SIG-M5 (cell line): ENCODE data around the gene CDK11B.
"Not testable (repeated sequence)": the region's sequence is repeated elsewhere in the genome, so short reads cannot be mapped to it uniquely, and the experiment has no call there.

ENCODE experiments used
- DNase-seq: peaks from one replicate; lab custom pipeline; 2025; lab: John Stamatoyannopoulos, UW

CDK11B gene

GRCh38 chr1:1662392-1662791, 3.6 kb upstream of the CDK11B start:
- not testable (repeated sequence) for DNase-seq

- DNase-seq, result not testable (repeated sequence)
Observed at GRCh38 chr1:1648265-1648664, 10.5 kb downstream of the CDK11B start.

DNA sequence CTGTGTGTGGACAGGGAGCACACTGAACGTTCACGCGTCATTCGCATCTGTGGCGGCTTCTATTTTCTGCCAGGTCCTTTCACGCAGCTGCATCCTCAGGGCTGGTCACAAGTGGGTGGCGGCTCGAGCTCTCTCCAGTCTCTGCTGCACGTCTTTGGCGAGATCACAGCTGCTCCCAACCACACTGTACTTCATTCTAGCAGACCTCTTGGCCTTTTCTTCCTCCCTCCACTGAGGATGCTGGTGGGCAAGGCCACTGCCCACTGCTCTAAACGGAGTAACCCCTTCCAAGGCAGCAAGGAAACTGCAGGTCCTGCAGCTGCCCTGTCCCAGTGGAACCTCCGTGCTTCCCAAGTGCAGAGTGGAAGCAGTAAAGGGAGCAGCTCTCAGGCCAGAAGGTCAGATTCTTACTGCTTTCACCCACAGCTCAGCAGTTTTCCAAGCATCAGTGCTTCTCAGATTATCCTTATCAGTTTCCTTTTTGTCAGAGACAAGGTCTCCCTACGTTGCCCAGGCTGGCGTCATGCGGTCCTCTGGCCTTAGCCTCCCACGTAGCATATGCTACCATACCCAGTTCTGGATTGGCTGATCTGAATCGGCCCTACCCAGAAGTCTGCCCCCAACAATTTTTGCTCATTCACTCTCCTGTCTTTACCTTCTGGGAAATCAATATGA, 11.1 kb downstream of the CDK11B start:
- DNase-seq, result not testable (repeated sequence)

DNA sequence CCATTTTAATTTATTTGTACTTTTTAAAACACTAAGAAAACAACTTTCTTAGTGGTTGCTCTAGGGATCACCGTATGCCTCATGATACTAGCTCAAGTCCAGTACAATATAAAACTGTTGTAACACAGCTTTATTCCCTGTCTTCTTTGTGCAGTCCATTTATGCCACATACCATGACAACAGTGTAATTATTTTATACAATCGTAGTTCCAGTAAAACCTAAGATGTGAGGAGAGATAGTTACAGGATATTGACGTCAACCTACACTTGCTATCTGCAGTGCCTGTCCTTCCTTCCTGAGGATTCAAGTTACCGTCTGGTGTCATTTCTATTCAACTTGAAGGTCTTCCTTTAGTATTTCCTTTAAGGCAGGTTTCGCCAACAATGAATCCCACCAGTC, 12.5 kb downstream of the CDK11B start:
- DNase-seq, result not testable (repeated sequence)

- DNase-seq, result not testable (repeated sequence)
Observed at GRCh38 chr1:1640711-1641461, 17.9 kb downstream of the CDK11B start.

DNA sequence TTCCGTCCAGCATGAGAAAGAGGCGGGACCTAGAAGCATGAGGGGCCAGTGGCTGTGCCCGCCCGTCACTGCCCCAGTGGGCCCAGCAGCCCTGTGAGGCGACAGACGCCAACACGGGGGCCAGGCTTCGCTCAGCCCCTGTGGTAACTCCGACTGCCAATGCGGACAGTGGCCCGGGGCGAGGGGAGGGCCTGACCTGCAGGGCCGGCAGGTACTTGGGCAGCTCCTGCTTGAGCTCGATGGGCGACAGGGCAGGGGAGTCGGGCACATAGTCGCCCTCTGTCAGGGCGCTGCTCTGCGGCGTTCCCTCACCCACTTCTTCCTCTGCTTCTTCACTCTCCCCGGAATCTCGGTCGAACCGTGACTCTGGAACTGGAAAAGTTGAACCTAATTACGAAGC, 18.7 kb downstream of the CDK11B start:
- not testable (repeated sequence) for DNase-seq

- DNase-seq, result not testable (repeated sequence)
Observed at GRCh38 chr1:1639368-1639767, 19.4 kb downstream of the CDK11B start.

DNA sequence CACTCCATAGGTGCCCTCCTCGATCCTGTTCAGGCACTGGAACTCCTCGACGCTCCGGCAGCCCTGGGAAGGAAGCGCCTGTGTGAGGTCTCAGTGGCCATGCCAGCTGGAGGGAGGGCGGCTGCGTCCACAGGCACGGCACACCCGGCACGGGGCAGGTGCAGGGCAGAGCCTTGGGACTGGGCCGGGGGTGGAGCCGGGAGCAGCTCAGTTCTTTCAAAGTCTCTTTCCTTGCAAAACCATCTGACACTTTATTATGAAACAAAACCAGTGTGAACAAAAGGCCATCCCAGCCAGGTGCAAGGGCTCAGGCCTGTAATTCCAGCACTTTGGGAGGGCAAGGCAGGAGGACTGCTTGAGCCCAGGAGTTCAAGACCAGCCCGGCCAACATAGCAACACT, 20.3 kb downstream of the CDK11B start:
- not testable (repeated sequence) for DNase-seq

DNA sequence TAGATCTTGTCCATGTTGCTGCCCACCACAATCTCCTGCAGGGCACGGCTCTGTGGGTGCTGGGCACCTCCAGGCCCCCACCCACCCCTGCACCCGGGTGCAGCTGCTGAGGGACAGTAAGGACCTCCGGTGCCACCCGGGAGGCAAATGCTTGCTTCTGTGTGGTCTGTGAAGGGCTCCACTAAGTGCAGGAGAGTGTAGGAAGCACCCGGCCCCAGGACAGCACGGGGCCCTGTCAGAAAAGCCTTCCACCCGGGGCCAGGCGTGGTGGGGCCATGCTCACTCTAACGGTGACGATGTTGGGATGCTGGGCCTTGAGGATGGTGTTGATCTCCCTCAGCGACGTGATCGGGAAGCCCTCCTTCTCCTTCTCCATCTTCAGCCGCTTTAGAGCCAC, 21.3 kb downstream of the CDK11B start:
- DNase-seq, result not testable (repeated sequence)

DNA sequence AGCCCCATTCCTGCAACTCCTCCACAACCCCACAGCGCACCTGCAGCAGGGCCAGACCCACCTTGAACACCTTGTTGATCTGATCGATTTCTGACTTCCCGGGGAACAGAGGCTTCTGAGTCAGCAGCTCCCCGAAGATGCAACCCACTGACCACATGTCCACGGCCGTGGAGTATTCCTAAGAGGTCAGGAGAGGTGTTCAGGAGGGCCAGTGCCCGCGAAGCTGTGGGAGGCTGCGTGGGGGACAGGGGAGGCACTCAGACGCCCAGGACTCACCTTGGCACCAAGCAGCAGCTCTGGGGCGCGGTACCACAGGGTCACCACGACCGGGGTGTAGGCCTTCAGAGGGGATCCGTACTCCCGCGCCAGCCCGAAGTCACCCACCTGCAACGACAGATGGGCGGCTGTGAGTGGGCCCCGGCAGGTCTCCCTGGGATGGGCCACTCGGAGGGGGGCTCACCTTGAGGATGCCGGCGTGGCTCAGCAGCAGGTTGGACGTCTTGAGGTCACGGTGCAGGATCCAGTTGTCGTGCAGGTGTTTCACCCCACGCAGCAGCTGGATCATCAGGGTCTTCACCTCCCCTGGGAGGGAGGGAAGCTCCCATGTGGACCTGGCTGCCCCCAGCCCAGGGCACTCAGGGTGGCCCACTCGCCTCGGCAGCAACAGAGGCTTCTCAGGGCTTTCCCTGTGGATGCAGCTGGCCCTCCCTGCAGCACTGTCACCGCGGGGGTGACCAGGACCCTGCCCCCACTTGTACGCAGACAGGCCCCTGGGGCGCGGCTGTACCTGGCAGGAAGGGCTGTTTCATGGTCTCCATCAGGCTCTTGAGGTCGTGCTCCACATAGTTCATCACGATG, 22.0 kb downstream of the CDK11B start:
- not testable (repeated sequence) for DNase-seq

- DNase-seq, result not testable (repeated sequence)
Observed at GRCh38 chr1:1634613-1635012, 24.2 kb downstream of the CDK11B start.

DNA sequence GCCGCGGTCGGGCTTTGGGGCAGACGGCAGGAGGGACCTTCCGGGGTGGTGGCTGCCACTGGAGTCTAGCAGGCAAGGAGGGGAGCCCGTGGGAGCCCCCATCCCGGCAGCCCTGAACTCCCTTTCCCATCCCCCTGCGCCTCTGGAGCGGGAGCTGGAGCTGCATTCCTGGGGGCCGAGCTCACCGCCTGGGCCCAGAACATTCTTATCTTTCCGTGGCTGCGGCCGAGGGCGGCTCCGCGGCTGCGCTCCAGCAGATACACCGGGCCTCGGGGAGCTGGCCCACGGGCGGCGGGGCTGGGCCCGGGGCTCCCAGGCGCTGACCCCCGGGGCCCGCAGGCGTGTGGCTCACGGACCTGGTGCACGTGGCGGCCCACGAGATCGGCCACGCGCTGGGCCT, 25.4 kb downstream of the CDK11B start:
- DNase-seq, result not testable (repeated sequence)

DNA sequence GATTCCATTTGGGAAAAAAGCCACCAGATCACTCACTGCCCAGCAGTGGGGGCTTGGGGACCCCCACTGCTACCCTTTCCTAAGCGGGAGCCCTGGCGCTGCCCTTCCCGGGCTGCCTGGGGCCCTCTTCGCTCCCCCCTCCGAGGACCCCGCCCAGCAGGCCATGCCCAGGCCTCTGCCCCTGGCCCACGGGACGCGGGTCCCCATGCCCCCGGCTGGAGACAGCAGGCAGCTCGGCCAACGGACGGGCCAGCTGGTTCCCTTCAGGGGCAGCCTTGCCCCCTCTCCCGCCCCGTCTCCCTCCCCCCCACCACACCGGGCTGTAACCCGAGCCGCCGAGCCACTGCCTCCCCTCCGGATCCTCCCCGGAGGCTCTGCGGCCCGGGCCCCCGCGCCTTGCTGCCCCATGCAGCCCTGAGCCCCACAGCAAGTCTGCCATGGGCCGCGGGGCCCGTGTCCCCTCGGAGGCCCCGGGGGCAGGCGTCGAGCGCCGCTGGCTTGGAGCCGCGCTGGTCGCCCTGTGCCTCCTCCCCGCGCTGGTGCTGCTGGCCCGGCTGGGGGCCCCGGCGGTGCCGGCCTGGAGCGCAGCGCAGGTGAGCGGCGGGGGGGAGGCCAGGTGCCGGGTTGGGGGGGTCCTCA, 26.9 kb downstream of the CDK11B start, which contains the start of gene MMP23B:
Gene MMP23B (plus strand): TSS at position 392 of the 639 bp plus-strand sequence. CDS start 46 bp downstream, at position 438.
- no peak for DNase-seq

- DNase-seq, result no peak
Observed at GRCh38 chr1:1630965-1631781, 27.6 kb downstream of the CDK11B start.

DNA sequence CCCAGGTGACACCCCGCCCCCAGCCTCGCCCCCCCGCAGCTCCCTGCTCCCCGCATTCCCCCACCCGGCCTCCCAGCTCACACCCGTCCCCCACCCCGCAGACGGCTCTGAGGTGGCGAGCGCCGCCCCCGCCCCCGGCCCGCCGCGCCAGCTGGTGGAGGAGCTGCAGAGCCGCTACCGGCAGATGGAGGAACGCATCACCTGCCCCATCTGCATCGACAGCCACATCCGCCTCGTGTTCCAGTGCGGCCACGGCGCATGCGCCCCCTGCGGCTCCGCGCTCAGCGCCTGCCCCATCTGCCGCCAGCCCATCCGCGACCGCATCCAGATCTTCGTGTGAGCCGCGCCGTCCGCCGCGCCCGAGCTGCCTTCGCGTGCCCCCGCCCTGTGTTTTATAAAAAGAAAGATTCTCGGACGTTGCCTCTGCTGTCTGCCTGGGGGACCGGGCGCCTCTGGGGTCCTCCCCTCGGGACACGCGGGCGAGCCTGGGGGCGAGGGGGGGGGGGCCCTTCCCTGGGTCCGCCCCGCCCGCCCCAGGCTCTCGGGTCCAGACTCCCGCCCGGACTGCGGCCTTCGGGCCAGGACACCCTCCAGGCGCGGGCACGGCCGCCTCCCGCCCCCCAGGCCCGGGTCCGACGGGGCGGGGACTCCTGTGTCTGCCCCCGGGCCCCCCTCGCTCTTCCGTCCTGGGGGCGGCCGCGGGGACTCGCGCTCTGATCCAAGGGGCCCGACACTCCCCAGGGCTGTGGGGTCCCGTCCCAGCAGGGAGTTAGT, 28.4 kb downstream of the CDK11B start:
- DNase-seq, result no peak

DNA sequence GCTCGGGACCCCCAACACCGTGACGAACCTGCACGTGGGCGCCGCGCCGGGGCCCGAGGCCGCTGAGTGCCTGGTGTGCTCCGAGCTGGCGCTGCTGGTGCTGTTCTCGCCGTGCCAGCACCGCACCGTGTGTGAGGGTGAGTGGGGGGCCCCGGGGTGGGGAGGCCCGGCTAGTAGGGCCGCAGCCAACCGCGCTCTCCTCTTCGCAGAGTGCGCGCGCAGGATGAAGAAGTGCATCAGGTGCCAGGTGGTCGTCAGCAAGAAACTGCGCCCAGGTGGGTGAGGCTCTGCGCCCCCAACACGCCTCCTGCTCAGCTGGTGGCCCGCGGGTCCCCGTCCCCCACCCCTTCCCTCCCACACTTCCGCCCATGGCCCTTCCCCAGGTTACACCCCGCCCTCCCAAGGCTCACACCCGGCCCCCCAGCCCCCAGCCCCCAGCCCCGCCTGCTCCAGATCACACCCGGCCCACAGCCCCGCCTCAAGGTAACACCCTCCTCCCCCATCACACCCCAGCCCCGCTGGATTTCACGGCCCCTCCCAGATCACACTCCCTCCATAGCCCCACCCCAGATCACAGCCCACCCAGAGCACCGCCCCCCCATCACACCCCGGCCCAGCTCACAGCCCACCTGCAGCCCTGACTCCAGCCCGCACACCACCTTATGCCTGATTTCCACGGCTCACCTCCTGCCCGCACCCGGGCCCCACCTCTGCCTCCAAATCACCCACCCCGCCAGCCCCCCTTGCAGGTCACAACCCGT, 29.2 kb downstream of the CDK11B start:
- no peak for DNase-seq

GRCh38 chr1:1628754-1629429, 29.9 kb downstream of the CDK11B start:
- DNase-seq, result no peak

GRCh38 chr1:1627829-1628753, 30.7 kb downstream of the CDK11B start:
- DNase-seq, result no peak
